IPS-NIHi11 (cell line): Measurements from ENCODE around the gene ENPP3.

Experiments
- DNase-seq: peaks from one replicate; pipeline ENCODE4 v3.0.0; 2012; ENCODE audit warnings: mixed read lengths, low spot score

ENPP3 gene

GRCh38 chr6:131636880-131637792, at the start of gene ENPP3:
Gene ENPP3, plus strand, starts transcription at chr6:131637302. Its CDS starts 83 bp downstream, at chr6:131637385.
- DNase-seq, result no peak

DNA sequence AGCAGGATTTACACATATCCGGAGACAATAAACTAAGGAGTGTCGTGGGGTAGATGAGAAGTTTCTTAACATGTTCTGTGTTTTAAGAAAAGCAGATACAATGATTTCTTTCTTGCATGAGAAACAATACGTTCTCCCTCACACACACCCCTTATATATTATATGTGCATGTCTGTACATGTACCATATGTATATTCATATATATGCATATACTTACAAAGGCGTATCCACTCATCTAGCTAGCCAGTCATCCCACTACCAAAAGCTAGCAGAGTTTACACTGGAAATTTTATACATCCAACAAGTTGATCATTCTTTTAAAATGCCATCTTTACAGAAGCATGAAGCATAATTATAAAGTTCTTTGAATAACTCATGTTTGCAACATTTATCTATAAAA, 49.2 kb upstream of the ENPP3 start:
- DNase-seq, result no peak

- DNase-seq, result no peak
These were observed 48.5 kb upstream of the ENPP3 start for GRCh38 chr6:131588643-131589042.

GRCh38 chr6:131592935-131593334, 44.2 kb upstream of the ENPP3 start:
- DNase-seq, result no peak

GRCh38 chr6:131594074-131594473, 43.0 kb upstream of the ENPP3 start:
- no peak for DNase-seq

DNA sequence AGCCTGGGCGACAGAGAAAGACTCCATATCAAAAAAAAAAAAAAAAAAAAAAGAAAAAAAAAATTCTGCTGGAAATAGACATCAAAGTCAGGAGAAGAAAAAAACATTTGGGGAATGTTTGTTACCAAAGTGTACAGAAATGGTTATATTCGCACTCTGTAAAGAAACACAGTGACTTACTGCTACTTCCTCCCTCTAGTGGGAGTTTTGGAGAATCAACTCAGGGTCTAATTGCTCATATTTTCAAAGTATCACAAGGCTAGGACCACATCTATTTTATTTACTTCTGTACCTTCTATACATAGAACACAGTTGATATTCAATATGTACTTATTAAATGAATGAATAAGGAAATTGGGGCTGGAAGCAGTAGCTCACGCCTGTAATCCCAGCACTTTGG, 39.7 kb upstream of the ENPP3 start:
- DNase-seq, result no peak

- DNase-seq, result no peak
These were observed 36.4 kb upstream of the ENPP3 start for GRCh38 chr6:131600716-131601115.

DNA sequence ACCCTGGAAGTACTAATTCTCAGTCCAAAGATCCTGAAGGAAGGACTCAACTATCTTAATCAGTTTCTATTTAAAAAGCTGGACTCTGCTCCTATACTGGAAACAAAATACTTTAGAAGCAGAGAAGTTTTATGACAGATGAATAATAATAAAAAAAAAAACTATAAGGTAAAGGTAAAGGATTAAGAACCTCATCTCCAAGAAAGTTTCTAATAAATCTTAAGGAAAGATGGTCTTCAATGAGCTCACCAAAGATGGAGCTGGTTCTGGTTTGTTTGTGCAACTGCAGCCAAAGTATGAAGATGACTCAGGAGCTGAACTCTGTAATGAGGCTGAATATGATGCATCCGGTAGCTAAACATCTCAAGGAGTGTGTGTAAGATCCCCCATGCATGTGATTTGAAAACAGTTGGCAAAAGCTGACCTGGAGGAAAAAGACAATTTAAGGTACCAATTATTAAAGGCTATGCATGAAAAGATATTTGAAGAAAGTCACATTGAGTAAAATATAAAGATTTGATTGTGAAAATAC, 34.3 kb upstream of the ENPP3 start:
- DNase-seq, result no peak

- no peak for DNase-seq
These were observed 23.7 kb upstream of the ENPP3 start for GRCh38 chr6:131613296-131613925.

GRCh38 chr6:131615275-131615674, 21.8 kb upstream of the ENPP3 start:
- DNase-seq, result no peak

DNA sequence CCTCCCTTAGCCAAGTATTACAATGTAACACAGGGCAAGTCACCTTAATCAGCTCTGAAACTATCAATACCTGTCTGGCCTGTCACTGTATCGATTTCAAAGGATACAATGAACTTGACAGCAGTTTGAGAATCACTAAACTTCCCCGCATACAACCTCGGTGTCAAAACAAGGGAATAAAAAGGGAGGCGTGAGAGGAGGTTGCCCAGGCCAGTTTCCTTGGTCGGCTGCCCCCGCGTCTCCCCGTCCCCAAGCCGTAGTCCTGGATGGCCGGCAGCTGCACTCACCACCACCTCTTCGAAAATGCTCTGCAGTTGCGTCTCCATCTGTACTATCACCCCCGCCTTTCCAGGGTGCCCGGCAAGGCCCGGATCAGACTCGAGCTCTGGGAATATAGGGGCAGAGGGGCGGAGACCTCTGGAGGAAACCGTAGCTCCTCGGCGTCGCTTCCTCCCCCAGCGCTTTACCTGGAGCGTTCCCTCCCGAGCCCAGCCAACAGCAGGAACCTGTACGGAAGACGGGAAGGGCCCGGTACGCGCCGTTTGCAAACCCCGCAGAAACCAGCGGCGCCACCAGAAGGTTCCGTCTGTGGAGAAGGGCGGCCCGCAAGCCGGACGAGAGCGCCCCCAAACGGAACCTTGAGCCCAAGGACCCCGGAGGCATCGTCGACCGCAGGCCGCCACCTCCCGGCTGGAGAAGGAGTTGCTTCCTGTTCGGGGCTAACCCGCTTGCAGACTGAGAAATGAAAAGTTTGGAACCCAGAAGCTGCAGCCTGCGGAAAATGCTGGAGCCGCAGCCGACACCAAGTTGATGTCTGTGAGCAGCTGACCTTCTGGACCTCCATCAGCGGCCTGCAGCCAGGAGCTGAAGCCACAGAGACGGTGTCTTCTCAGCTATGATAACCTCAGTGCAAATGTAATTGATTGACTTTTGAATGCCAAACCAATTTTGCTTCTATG, 9.1 kb upstream of the ENPP3 start, which contains the start of gene MED23:
Gene MED23 (minus strand): TSS at position 519 of the 959 bp plus-strand sequence. CDS start 193 bp downstream, at position 326.
- DNase-seq, result peak; percentile 89

- DNase-seq, result no peak
These were observed 8.4 kb upstream of the ENPP3 start for GRCh38 chr6:131628726-131629125.

DNA sequence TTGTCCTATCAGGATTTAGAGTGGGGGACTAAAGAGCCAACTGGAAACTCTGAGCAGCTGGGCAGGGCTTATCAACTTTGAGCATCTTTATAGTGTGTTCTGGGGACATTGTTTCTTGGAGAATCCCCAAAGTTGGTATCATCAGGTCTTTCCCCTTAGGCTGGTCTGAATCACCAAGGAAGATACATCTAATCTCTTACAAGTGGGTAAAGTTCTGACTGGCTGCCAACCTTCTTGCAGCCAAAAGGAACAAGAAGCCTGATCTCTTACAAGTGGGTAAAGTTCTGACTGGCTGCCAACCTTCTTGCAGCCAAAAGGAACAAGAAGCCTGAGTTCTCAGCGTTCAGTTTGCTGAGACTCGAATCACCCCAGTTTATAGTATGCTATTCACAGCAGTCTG, 7.5 kb upstream of the ENPP3 start:
- DNase-seq, result no peak

- no peak for DNase-seq
These were observed 5.3 kb upstream of the ENPP3 start for GRCh38 chr6:131631625-131632289.

DNA sequence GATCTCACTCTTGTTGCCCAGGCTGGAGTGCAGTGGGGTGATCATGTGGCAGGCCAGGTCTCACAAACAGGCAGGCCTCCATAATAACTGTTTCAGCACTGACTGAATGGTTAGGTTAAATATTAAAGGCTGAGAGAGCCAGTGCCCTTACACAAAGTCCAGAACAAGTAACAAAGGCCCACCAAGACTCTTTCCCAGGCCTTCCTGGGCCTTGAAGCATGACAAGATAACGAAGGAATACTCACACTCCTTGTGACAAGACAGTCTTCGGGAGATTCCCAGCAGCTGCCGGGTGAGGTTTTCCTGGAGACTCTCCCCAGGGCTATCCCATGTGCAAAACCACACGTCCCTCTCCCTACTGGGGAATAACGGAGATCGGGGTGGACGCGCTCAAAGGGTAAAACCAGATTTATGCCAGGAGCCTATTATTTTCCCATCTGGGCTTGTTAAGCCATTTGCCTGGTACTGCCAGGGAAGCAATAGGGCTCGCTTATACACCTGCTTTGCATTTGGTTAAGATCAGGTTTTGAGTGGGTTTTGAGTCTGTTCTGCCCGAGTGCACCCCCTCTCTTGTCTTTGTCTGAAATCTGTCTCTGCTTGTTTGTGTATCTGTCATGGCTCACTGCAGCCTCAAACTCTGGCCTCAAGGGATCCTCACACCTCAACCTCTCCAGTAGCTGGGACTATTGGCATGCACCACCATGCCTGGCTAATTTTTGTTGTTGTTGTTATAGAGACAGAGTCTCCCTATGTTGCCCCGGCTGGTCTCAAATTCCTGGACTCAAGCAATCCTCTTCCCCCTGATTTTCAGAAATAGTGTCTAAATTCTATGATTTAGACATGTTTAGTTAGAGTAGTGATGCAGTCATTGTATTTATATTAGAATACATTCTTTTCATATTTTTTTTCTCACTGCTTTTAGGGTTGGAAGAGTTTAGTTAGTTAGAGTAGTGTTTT, 1.4 kb upstream of the ENPP3 start:
- DNase-seq, result no peak

DNA sequence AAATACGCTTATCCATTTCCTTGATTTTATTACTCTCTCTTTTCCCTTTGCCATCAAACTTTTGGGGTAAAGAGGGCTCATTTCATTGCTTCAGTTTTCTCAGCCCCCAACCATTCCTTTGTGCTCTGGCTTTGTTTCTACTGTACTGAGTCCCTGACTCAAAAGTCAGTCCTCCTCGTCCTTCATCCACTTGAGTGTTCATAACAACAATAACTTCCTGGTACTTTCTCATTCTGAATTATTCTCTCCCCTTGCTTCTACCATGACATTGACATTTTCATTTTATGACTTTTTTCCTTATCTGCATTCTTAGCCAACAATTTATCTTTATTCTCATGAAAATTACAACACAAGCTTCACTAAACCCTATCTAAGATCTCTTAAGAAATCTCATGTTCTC, 911 bp downstream of the ENPP3 start:
- no peak for DNase-seq

GRCh38 chr6:131640100-131640499, 3.0 kb downstream of the ENPP3 start:
- DNase-seq, result no peak

- DNase-seq, result no peak
These were observed 3.5 kb downstream of the ENPP3 start for GRCh38 chr6:131640576-131640975.

GRCh38 chr6:131641554-131641953, 4.5 kb downstream of the ENPP3 start:
- DNase-seq, result no peak

DNA sequence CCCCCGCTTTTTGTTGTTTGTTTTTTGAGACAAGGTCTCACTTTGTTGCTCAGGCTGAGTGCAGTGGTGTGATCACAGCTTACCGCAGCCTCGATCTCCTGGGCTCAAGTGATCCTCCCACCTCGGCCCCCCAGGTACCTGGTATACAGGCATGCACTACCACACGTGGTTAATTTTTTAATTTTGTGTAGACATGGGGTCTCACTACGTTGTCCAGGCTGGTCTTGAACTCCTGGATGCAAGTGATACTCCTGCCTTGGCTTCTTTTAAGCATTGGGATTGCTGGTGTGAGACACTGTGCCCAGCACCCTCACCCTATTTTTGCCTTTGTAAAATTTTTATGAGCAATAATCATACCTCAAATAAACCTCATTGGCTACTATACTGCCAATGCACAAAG, 5.5 kb downstream of the ENPP3 start:
- DNase-seq, result no peak
